Measurements from ENCODE around the gene CAMKV.
A peak's percentile ranks its signal among the peaks of the same experiment; 100 is the strongest.

GRCh38 chr3:49906073-49906743 is 36.5 kb upstream of the CAMKV start:
- TF ChIP-seq CTCF (IDR thresholded peaks at IDR 0.05) (peak; percentile 30 to 73 (median 61)), POLR2A (IDR thresholded peaks at IDR 0.05) (no peak), EP300 (IDR thresholded peaks at IDR 0.05) (no peak)

Measured in tibial nerve (tissue), 4 donors.